HCT116 (cell line): ENCODE results near the gene ADGRG6. TPM values are rescaled to one million over a fixed set of nuclear protein-coding genes. Genes with fewer than 3 reads are reported as not detected.

Source experiments
- ATAC-seq: fragments of 200-7000 bp; cut with Tn5 transposase; 2 replicates; pipeline ENCODE4 v1.9.1; 2020; ENCODE audit warnings: mild to moderate bottlenecking, moderate library complexity
- BruUV-seq: library from RNA; stranded (reverse); fragments of 400-500 nt; replicated peaks from 2 replicates; lab custom pipeline; 2021; lab: Mats Ljungman, UMichigan
- CTCF ChIA-PET: fragments of 300-600 bp; sonication (Branson Sonifier 250); formaldehyde crosslinking; loops from one replicate; lab custom pipeline; 2021; ENCODE audit warnings: antibody characterized with exemption; lab: Charles Lee
- POLR2A ChIA-PET: fragments of 300-600, 350-600 bp; sonication (Branson Sonifier 250); formaldehyde crosslinking; loops from one replicate; lab custom pipeline; 2021; ENCODE audit warnings: antibody characterized with exemption; lab: Charles Lee
- RAD21 ChIA-PET, 2 experiments: fragments of 300-600 bp; sonication (Branson Sonifier 250); formaldehyde crosslinking; loops; one replicate each; lab custom pipeline; 2023; ENCODE audit warnings: low total read pairs in 2 of 2; ENCODE audit not compliant: uncharacterized antibody in 2 of 2, unreplicated experiment in 2 of 2, low non-redundant PET in 1 of 2; lab: Charles Lee
- DNase-seq: peaks from one replicate; pipeline ENCODE4 v3.0.0-alpha.2; 2010; ENCODE audit warnings: low read depth, low spot score
- H2AFZ ChIP-seq: fragments of 200-600 bp; shearing (Covaris generic), sonication (generic); 2 replicates; pipeline ENCODE4 v1.6.1; 2017; ENCODE audit warnings: low read depth, mixed run types, mixed read lengths, antibody characterized with exemption, low read length; ENCODE audit not compliant: poor library complexity, severe bottlenecking
- H3K27ac ChIP-seq: 2 replicates; pipeline ENCODE4 v1.5.1; 2012; ENCODE audit warnings: low read depth, low read length
- H3K27me3 ChIP-seq: fragments of 200-600 bp; sonication (generic); 2 replicates; pipeline ENCODE4 v1.6.1; 2016; ENCODE audit warnings: mixed run types, low read length, mixed read lengths; ENCODE audit not compliant: insufficient read depth
- H3K36me3 ChIP-seq, 2 experiments: fragments of 200-500 bp in 1 of 2; fragments of 200-600 bp in 1 of 2; sonication (Bioruptor generic) in 1 of 2; sonication (generic) in 1 of 2; 2 replicates each; pipeline versions ENCODE4 v1.5.1 to v1.6.1; 2014 to 2016; ENCODE audit warnings: low read length in 2 of 2, inconsistent platforms in 1 of 2, mixed read lengths in 1 of 2, mixed run types in 1 of 2; ENCODE audit not compliant: insufficient read depth in 2 of 2, control insufficient read depth in 1 of 2
- H3K4me1 ChIP-seq, 2 experiments: fragments of 200-600 bp in 1 of 2; sonication (generic) in 1 of 2; 2 replicates each; pipeline versions ENCODE4 v1.5.1 to v1.6.1; 2012 to 2017; ENCODE audit warnings: low read length in 2 of 2, inconsistent platforms in 1 of 2, mild to moderate bottlenecking in 1 of 2, mixed read lengths in 1 of 2, mixed run types in 1 of 2, moderate library complexity in 1 of 2; ENCODE audit not compliant: insufficient read depth in 2 of 2, control insufficient read depth in 1 of 2
- H3K4me2 ChIP-seq: fragments of 200-600 bp; sonication (generic); 2 replicates; pipeline ENCODE4 v1.6.1; 2017; ENCODE audit warnings: mixed run types, low read length, mixed read lengths
- H3K4me3 ChIP-seq, 2 experiments: fragments of 200-600 bp in 1 of 2; sonication (generic) in 1 of 2; replicated peaks in 1 of 2; 2 replicates each; pipeline ENCODE4 v1.5.1; 2011 to 2016; ENCODE audit warnings: low read length in 2 of 2, control low read depth in 1 of 2, low read depth in 1 of 2, mild to moderate bottlenecking in 1 of 2, mixed read lengths in 1 of 2, mixed run types in 1 of 2
- H3K79me2 ChIP-seq: fragments of 200-600 bp; sonication (generic); 2 replicates; pipeline ENCODE4 v1.6.1; 2017; ENCODE audit warnings: mild to moderate bottlenecking, mixed run types, low read length, moderate library complexity, mixed read lengths; ENCODE audit not compliant: insufficient read depth
- H3K9ac ChIP-seq: fragments of 200-600 bp; sonication (generic); 2 replicates; pipeline ENCODE4 v1.6.1; 2016; ENCODE audit warnings: low read length, mixed read lengths
- H3K9me2 ChIP-seq: fragments of 200-600 bp; sonication (generic), shearing (Covaris generic); 2 replicates; pipeline ENCODE4 v1.6.1; 2017; ENCODE audit warnings: mixed run types, mild to moderate bottlenecking, moderate library complexity; ENCODE audit not compliant: insufficient read depth
- H3K9me3 ChIP-seq, 2 experiments: fragments of 200-500 bp in 1 of 2; fragments of 200-600 bp in 1 of 2; sonication (Bioruptor generic) in 1 of 2; sonication (generic) in 1 of 2; 2 replicates each; pipeline ENCODE4 v1.6.1; 2014 to 2017; ENCODE audit warnings: low read length in 2 of 2, mixed read lengths in 2 of 2, inconsistent platforms in 1 of 2, low read depth in 1 of 2, mild to moderate bottlenecking in 1 of 2, mixed run types in 1 of 2, moderate library complexity in 1 of 2; ENCODE audit not compliant: control insufficient read depth in 1 of 2, insufficient read depth in 1 of 2
- H4K20me1 ChIP-seq: fragments of 200-600 bp; sonication (generic), shearing (Covaris generic); 2 replicates; pipeline ENCODE4 v1.6.1; 2017; ENCODE audit warnings: mixed run types, mild to moderate bottlenecking, moderate library complexity; ENCODE audit not compliant: insufficient read depth
- ATF3 ChIP-seq: IDR thresholded peaks from 2 replicates; pipeline ENCODE4 v1.6.1; 2012
- CBX3 ChIP-seq: IDR thresholded peaks from 2 replicates; pipeline ENCODE4 v1.6.1; 2012; ENCODE audit warnings: low read depth
- EGR1 ChIP-seq: IDR thresholded peaks from 2 replicates; pipeline ENCODE4 v1.6.1; 2012; ENCODE audit warnings: low read depth
- ELF1 ChIP-seq: IDR thresholded peaks from 2 replicates; pipeline ENCODE4 v1.6.1; 2012; ENCODE audit warnings: low read depth, borderline replicate concordance
- EZH2 ChIP-seq: fragments of 200-600 bp; sonication (generic); IDR thresholded peaks from 2 replicates; pipeline ENCODE4 v1.6.1; 2017; ENCODE audit warnings: antibody characterized with exemption, mixed run types
- FOSL1 ChIP-seq: IDR thresholded peaks from 2 replicates; pipeline ENCODE4 v1.6.1; 2012; ENCODE audit warnings: low read depth
- JUND ChIP-seq: IDR thresholded peaks from 2 replicates; pipeline ENCODE4 v1.6.1; 2012
- MAX ChIP-seq: IDR thresholded peaks from 2 replicates; pipeline ENCODE4 v1.6.1; 2012
- POLR2A ChIP-seq: IDR thresholded peaks from 2 replicates; pipeline ENCODE4 v1.7.0; 2011; ENCODE audit warnings: borderline replicate concordance; ENCODE audit not compliant: insufficient read depth, insufficient read length; ENCODE audit errors: extremely low read depth
- POLR2AphosphoS5 ChIP-seq: IDR thresholded peaks from 2 replicates; pipeline ENCODE4 v1.6.1; 2011; ENCODE audit warnings: mild to moderate bottlenecking, low read depth, low read length, moderate library complexity
- RAD21 ChIP-seq: IDR thresholded peaks from 2 replicates; pipeline ENCODE4 v1.6.1; 2012; ENCODE audit warnings: low read depth, mild to moderate bottlenecking
- SP1 ChIP-seq: IDR thresholded peaks from 2 replicates; pipeline ENCODE4 v1.6.1; 2012; ENCODE audit warnings: low read depth
- TCF7L2 ChIP-seq: IDR thresholded peaks from 2 replicates; pipeline ENCODE4 v1.7.0; 2011; ENCODE audit warnings: borderline replicate concordance, inconsistent platforms; ENCODE audit not compliant: insufficient read depth, insufficient read length; ENCODE audit errors: extremely low read depth
- ZNF274 ChIP-seq: fragments of 200-500 bp; sonication (Bioruptor generic); IDR thresholded peaks from 2 replicates; pipeline ENCODE4 v1.6.1; 2014; ENCODE audit warnings: mild to moderate bottlenecking, low read depth, low read length, inconsistent platforms
- intact Hi-C: fragments of 100-400 bp; cut with micrococcal nuclease; formaldehyde crosslinking; loops from 2 replicates; pipeline ENCODE4 v1.10.0; 2022
- total RNA-seq: library from RNA; stranded (reverse); gene quantifications from one replicate; pipeline ENCODE4 v1.2.1, GENCODE V29; 2021; ENCODE audit not compliant: unreplicated experiment
- TF ChIP-seq, protein P1 (sequence below), 3 experiments: fragments of 200-600 bp in 1 of 3; sonication (generic) in 1 of 3; IDR thresholded peaks in 2 of 3; conservative IDR thresholded peaks in 1 of 3; 2 replicates each; pipeline ENCODE4 v1.5.1; 2012 to 2017; ENCODE audit warnings: low read depth in 2 of 3, low read length in 2 of 3, antibody characterized with exemption in 1 of 3, borderline replicate concordance in 1 of 3, control low read depth in 1 of 3, mild to moderate bottlenecking in 1 of 3, mixed read lengths in 1 of 3, mixed run types in 1 of 3, moderate library complexity in 1 of 3; ENCODE audit not compliant: insufficient read depth in 1 of 3

ADGRG6 gene
- total RNA-seq, 1 experiment from 2014 or later: 67.9 TPM

GRCh38 chr6:142336787-142337186 lies 35.0 kb downstream of the ADGRG6 start:
- Histone ChIP-seq H3K27ac (no peak overlapping the region), H3K4me2 (no peak overlapping the region), H3K27me3 (no peaks in the 10 kb centered on the region), H3K4me1 (peaks cover 12 to 26% of the 10 kb centered on the region in 2 experiments), H3K9me3 (no peaks in the 10 kb centered on the region), H3K9ac (no peak overlapping the region), H3K9me2 (no peaks in the 10 kb centered on the region), H4K20me1 (no peaks in the 10 kb centered on the region), H2AFZ (no peak overlapping the region), H3K4me3 (no peak overlapping the region), H3K36me3 (no peaks in the 10 kb centered on the region), H3K79me2 (peaks cover 56% of the 10 kb centered on the region)
- RAD21 ChIA-PET: no interaction called here
- POLR2A ChIA-PET: no interaction called here
- intact Hi-C loops: no loop called here
- ATAC-seq (no peak), DNase-seq (no peak)
- no peak for TF ChIP-seq EZH2
- no peak for TF ChIP-seq SP1
- TF ChIP-seq, protein P1, sequence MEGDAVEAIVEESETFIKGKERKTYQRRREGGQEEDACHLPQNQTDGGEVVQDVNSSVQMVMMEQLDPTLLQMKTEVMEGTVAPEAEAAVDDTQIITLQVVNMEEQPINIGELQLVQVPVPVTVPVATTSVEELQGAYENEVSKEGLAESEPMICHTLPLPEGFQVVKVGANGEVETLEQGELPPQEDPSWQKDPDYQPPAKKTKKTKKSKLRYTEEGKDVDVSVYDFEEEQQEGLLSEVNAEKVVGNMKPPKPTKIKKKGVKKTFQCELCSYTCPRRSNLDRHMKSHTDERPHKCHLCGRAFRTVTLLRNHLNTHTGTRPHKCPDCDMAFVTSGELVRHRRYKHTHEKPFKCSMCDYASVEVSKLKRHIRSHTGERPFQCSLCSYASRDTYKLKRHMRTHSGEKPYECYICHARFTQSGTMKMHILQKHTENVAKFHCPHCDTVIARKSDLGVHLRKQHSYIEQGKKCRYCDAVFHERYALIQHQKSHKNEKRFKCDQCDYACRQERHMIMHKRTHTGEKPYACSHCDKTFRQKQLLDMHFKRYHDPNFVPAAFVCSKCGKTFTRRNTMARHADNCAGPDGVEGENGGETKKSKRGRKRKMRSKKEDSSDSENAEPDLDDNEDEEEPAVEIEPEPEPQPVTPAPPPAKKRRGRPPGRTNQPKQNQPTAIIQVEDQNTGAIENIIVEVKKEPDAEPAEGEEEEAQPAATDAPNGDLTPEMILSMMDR (IDR thresholded peaks at IDR 0.05 in 2 of 3, conservative IDR thresholded peaks at IDR 0.05 in 1 of 3; ENCODE audit: borderline replicate concordance in 1 of 3, insufficient read depth in 1 of 3, low read depth in 2 of 3, low read length in 2 of 3): 0 out of 6 replicates have a peak, but pooled peaks of 1 of the 3 experiments have one; percentile 16
- no peak for TF ChIP-seq JUND
- BruUV-seq: no TSS peak
- CTCF ChIA-PET: no interaction called here

GRCh38 chr6:142339113-142339512 lies 37.3 kb downstream of the ADGRG6 start:
- ChIA-PET RAD21 (no interaction called here), POLR2A (no interaction called here), CTCF (no interaction called here)
- no peak for DNase-seq
- ATAC-seq: no peak
- Histone ChIP-seq H3K4me3 (no peak overlapping the region), H4K20me1 (no peaks in the 10 kb centered on the region), H3K79me2 (peaks cover 69% of the 10 kb centered on the region), H3K9me2 (no peaks in the 10 kb centered on the region), H3K4me2 (no peak overlapping the region), H3K9ac (no peak overlapping the region), H2AFZ (no peak overlapping the region), H3K9me3 (no peaks in the 10 kb centered on the region), H3K27ac (no peak overlapping the region), H3K4me1 (peaks cover 0 to 5% of the 10 kb centered on the region in 2 experiments; a peak in 1 of 4 replicates), H3K27me3 (no peaks in the 10 kb centered on the region), H3K36me3 (no peaks in the 10 kb centered on the region)
- no TSS peak for BruUV-seq
- intact Hi-C loops: no loop called here
- TF ChIP-seq POLR2A: no peak
- no peak for TF ChIP-seq MAX
- TF ChIP-seq TCF7L2: no peak
- TF ChIP-seq POLR2AphosphoS5: no peak
- no peak for TF ChIP-seq RAD21
- no peak for TF ChIP-seq EGR1
- no peak for TF ChIP-seq FOSL1
- TF ChIP-seq, protein P1 (IDR thresholded peaks at IDR 0.05 in 2 of 3, conservative IDR thresholded peaks at IDR 0.05 in 1 of 3; ENCODE audit: borderline replicate concordance in 1 of 3, insufficient read depth in 1 of 3, low read depth in 2 of 3, low read length in 2 of 3): no peak
- TF ChIP-seq ATF3: no peak
- no peak for TF ChIP-seq ELF1
- no peak for TF ChIP-seq CBX3
- no peak for TF ChIP-seq ZNF274
